ENCODE data around the gene ZFP14.

ZFP14 gene

GRCh38 chr19:36378625-36379509 lies at the start of gene ZFP14:
Gene ZFP14, minus strand, starts transcription at chr19:36379201. Its CDS starts 11,309 bp downstream, at chr19:36367892.
- peak; percentile 93 to 95 for DNase-seq

GRCh38 chr19:36423925-36424324 lies 44.9 kb upstream of the ZFP14 start:
- DNase-seq: no peak

GRCh38 chr19:36421749-36422481 lies 42.9 kb upstream of the ZFP14 start:
- no peak for DNase-seq

- no peak for DNase-seq
These were observed 42.2 kb upstream of the ZFP14 start for GRCh38 chr19:36420961-36421748.

GRCh38 chr19:36418287-36419001 lies 39.4 kb upstream of the ZFP14 start, which contains the start of gene ZFP82:
Gene ZFP82, minus strand, starts transcription at chr19:36418644. Its CDS starts 8,855 bp downstream, at chr19:36409789.
- DNase-seq: peak; percentile 68 to 76

- no peak for DNase-seq
These were observed 38.8 kb upstream of the ZFP14 start for GRCh38 chr19:36417752-36418286.

- no peak for DNase-seq
These were observed 30.8 kb upstream of the ZFP14 start for GRCh38 chr19:36409841-36410240.

GRCh38 chr19:36408101-36408500 lies 29.1 kb upstream of the ZFP14 start:
- DNase-seq: no peak

GRCh38 chr19:36404498-36404897 lies 25.5 kb upstream of the ZFP14 start:
- DNase-seq: no peak

- no peak for DNase-seq
These were observed 22.5 kb upstream of the ZFP14 start for GRCh38 chr19:36401475-36401874.

- DNase-seq: peak; percentile 20 to 76
These were observed 19.6 kb upstream of the ZFP14 start for GRCh38 chr19:36398571-36398970.

GRCh38 chr19:36392916-36393673 lies 14.1 kb upstream of the ZFP14 start:
- no peak for DNase-seq

- DNase-seq: no peak
These were observed 464 bp upstream of the ZFP14 start for GRCh38 chr19:36379510-36379819.

- DNase-seq: no peak
These were observed 1.3 kb downstream of the ZFP14 start for GRCh38 chr19:36377541-36378178.

- no peak for DNase-seq
These were observed 5.3 kb downstream of the ZFP14 start for GRCh38 chr19:36373638-36374156.

- no peak for DNase-seq
These were observed 7.1 kb downstream of the ZFP14 start for GRCh38 chr19:36371886-36372285.

GRCh38 chr19:36363845-36364244 lies 15.2 kb downstream of the ZFP14 start:
- no peak for DNase-seq

GRCh38 chr19:36340786-36341372 lies 38.1 kb downstream of the ZFP14 start:
- DNase-seq: no peak

GRCh38 chr19:36331353-36332228 lies 47.4 kb downstream of the ZFP14 start:
- peak; percentile 57 to 75 for DNase-seq

Measured in inflammatory macrophage treated with lipopolysaccharide for 1 hour (primary cell).